ENCODE results near the gene SSC5D. TPM values are rescaled to one million over a fixed set of nuclear protein-coding genes. Genes with fewer than 3 reads are reported as not detected.

SSC5D gene
- total RNA-seq, 1 donor from 2014 or later = 34.5 TPM

GRCh38 chr19:55553217-55554182, 65.3 kb downstream of the SSC5D start:
- H3K9me3 Mint-ChIP-seq (ENCODE audit: low read depth) = no peaks in the 10 kb centered on the region
- no peaks in the 10 kb centered on the region for H3K27me3 Mint-ChIP-seq (ENCODE audit: low read depth)
- H3K27ac Mint-ChIP-seq (ENCODE audit: unreplicated experiment) = peak overlapping the region; percentile 95
- H3K36me3 Mint-ChIP-seq (ENCODE audit: low read depth) = no peaks in the 10 kb centered on the region
- peaks cover 43% of the 10 kb centered on the region for H3K4me1 Mint-ChIP-seq (ENCODE audit: low read depth)
- H3K4me3 Mint-ChIP-seq (ENCODE audit: unreplicated experiment) = no peak overlapping the region
- no peak for DNase-seq (ENCODE audit: low spot score)
- peak; percentile 25 for TF ChIP-seq CTCF (IDR thresholded peaks at IDR 0.05)

GRCh38 chr19:55554302-55554701, 66.1 kb downstream of the SSC5D start:
- DNase-seq (ENCODE audit: low spot score) = no peak
- H3K9me3 Mint-ChIP-seq (ENCODE audit: low read depth) = no peaks in the 10 kb centered on the region
- no peak overlapping the region for H3K4me3 Mint-ChIP-seq (ENCODE audit: unreplicated experiment)
- no peaks in the 10 kb centered on the region for H3K27me3 Mint-ChIP-seq (ENCODE audit: low read depth)
- H3K36me3 Mint-ChIP-seq (ENCODE audit: low read depth) = no peaks in the 10 kb centered on the region
- H3K4me1 Mint-ChIP-seq (ENCODE audit: low read depth) = peaks cover 38% of the 10 kb centered on the region
- H3K27ac Mint-ChIP-seq (ENCODE audit: unreplicated experiment) = peak overlapping the region; percentile 61
- TF ChIP-seq CTCF (IDR thresholded peaks at IDR 0.05) = no peak

- H3K27ac Mint-ChIP-seq (ENCODE audit: unreplicated experiment) = no peak overlapping the region
- no peak for DNase-seq (ENCODE audit: low spot score)
- no peak overlapping the region for H3K4me3 Mint-ChIP-seq (ENCODE audit: unreplicated experiment)
- H3K27me3 Mint-ChIP-seq (ENCODE audit: low read depth) = no peaks in the 10 kb centered on the region
- no peaks in the 10 kb centered on the region for H3K36me3 Mint-ChIP-seq (ENCODE audit: low read depth)
- TF ChIP-seq CTCF (IDR thresholded peaks at IDR 0.05) = no peak
- H3K4me1 Mint-ChIP-seq (ENCODE audit: low read depth) = peaks cover 34% of the 10 kb centered on the region
- no peaks in the 10 kb centered on the region for H3K9me3 Mint-ChIP-seq (ENCODE audit: low read depth)
Measured at GRCh38 chr19:55554741-55555152, 66.5 kb downstream of the SSC5D start.

- no peak for TF ChIP-seq CTCF (IDR thresholded peaks at IDR 0.05)
- Mint-ChIP-seq H3K27ac (ENCODE audit: unreplicated experiment) (no peak overlapping the region), H3K4me3 (ENCODE audit: unreplicated experiment) (no peak overlapping the region), H3K9me3 (ENCODE audit: low read depth) (peaks cover 3% of the 10 kb centered on the region), H3K4me1 (ENCODE audit: low read depth) (no peaks in the 10 kb centered on the region), H3K27me3 (ENCODE audit: low read depth) (no peaks in the 10 kb centered on the region), H3K36me3 (ENCODE audit: low read depth) (no peaks in the 10 kb centered on the region)
- DNase-seq (ENCODE audit: low spot score) = no peak
Measured at GRCh38 chr19:55559684-55560083, 71.4 kb downstream of the SSC5D start.

GRCh38 chr19:55563261-55563690, 75.0 kb downstream of the SSC5D start:
- Mint-ChIP-seq H3K4me3 (ENCODE audit: unreplicated experiment) (no peak overlapping the region), H3K27me3 (ENCODE audit: low read depth) (peaks cover 4% of the 10 kb centered on the region), H3K36me3 (ENCODE audit: low read depth) (no peaks in the 10 kb centered on the region), H3K27ac (ENCODE audit: unreplicated experiment) (no peak overlapping the region), H3K9me3 (ENCODE audit: low read depth) (peaks cover 3% of the 10 kb centered on the region), H3K4me1 (ENCODE audit: low read depth) (no peaks in the 10 kb centered on the region)
- DNase-seq (ENCODE audit: low spot score) = no peak
- TF ChIP-seq CTCF (IDR thresholded peaks at IDR 0.05) = no peak

Data from chondrocyte (in vitro differentiated cells).